Activated naive CD4-positive, alpha-beta T cell treated with anti-CD3 and anti-CD28 coated beads for 36 hours (primary cell): ENCODE measurements around the gene CYFIP2. TPM values are rescaled to one million over a fixed set of nuclear protein-coding genes. Genes with fewer than 3 reads are reported as not detected.

Source experiments
- CTCF ChIA-PET: fragments of 350-600 bp; sonication (Branson Sonifier 250); formaldehyde crosslinking; loops from one replicate; lab custom pipeline; 2021; ENCODE audit warnings: antibody characterized with exemption; lab: Charles Lee
- DNase-seq: peaks from one replicate; pipeline ENCODE4 v3.0.0-alpha.2; 2020
- H3K27ac Mint-ChIP-seq: one replicate; pipeline ENCODE4 v1.8.0; 2021; ENCODE audit warnings: mild to moderate bottlenecking, mixed read lengths
- H3K27me3 Mint-ChIP-seq: one replicate; pipeline ENCODE4 v1.8.0; 2021; ENCODE audit warnings: low read depth, mixed read lengths
- H3K36me3 Mint-ChIP-seq: one replicate; pipeline ENCODE4 v1.8.0; 2021; ENCODE audit warnings: low read depth, mixed read lengths
- H3K4me1 Mint-ChIP-seq: one replicate; pipeline ENCODE4 v1.8.0; 2021; ENCODE audit warnings: low read depth, mixed read lengths
- H3K4me3 Mint-ChIP-seq: one replicate; pipeline ENCODE4 v1.8.0; 2021; ENCODE audit warnings: mild to moderate bottlenecking, moderate library complexity, mixed read lengths
- H3K9me3 Mint-ChIP-seq: one replicate; pipeline ENCODE4 v1.8.0; 2021; ENCODE audit warnings: mixed read lengths
- intact Hi-C: fragments of 100-400 bp; cut with micrococcal nuclease; formaldehyde crosslinking; loops from one replicate; pipeline ENCODE4 v1.15.1; 2023
- total RNA-seq, 2 experiments: library from RNA; stranded (reverse); gene quantifications; one replicate each; pipeline ENCODE4 v1.2.3, GENCODE V29; 2021

CYFIP2 gene
- total RNA-seq, 2 experiments from 2014 or later, result 490 to 492 TPM

DNA sequence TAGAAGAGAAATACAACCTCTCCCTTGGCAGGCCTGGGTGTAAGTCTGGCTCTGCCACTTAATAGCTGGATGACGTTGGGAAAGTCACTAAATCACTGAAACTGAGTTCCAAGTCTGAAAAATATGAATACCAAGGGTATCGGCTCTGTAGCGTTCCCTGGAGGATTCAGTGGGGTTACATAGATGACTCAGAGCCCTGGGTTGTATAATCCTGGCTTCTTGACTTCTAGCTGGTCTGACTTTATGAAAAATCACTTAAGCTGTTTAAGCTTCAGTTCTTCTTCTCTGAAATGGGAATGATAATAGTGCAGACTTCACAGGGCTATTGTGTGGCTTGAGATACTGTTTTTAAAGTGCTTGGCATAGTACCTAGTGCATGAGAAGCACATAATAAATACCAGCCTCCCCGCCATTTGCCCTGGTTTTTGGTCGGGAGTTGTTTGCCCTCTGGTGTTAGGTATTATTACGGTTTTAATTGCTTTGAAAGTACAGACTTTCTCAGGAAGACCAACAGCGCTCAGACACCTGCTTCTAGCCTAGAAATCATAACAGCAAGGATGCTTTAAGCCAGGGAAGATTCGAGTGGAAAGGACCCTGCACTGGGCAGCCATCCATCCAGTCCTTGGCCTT lies 43.0 kb downstream of the CYFIP2 start:
- CTCF ChIA-PET, result interaction anchor here (0.6 to 2.4 kb wide), 8 partner anchors 19 to 160 kb away, joined by 3 to 11 read pairs (median 4); no protein-coding TSS in a partner anchor
- peak; percentile 44 for DNase-seq
- Mint-ChIP-seq H3K4me3 (no peak overlapping the region), H3K27me3 (no peaks in the 10 kb centered on the region), H3K27ac (peak overlapping the region; percentile 87), H3K9me3 (no peaks in the 10 kb centered on the region), H3K36me3 (peaks cover 60% of the 10 kb centered on the region), H3K4me1 (peaks cover 77% of the 10 kb centered on the region)
- intact Hi-C loops, result no loop called here

DNA sequence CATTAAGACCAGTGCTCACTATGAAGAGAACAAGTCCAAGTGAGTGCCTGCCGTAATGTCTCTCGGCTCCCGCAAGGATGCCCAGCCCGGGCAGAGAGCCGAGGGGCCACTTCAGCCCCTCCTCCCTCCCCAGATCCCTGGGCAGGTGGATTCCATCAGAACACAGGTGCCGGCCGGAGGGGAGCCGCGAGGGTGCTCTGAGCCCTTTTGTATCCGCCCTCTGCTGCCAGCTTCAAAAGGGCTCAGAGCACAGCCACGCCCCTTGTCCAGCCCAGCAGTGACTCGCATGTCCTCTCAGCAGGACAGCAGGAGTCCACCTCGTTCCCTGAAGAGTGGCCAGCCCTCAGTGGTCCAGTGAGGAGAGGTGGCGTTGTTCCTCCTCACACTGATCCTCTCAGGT lies 43.9 kb downstream of the CYFIP2 start:
- peaks cover 62% of the 10 kb centered on the region for H3K36me3 Mint-ChIP-seq
- peaks cover 68% of the 10 kb centered on the region for H3K4me1 Mint-ChIP-seq
- DNase-seq, result no peak
- H3K4me3 Mint-ChIP-seq, result no peak overlapping the region
- no peaks in the 10 kb centered on the region for H3K27me3 Mint-ChIP-seq
- CTCF ChIA-PET, result interaction anchor here (1.6 kb wide), 2 partner anchors 37 to 45 kb away, joined by 3 read pairs; partner anchors contain the start of gene CYFIP2
- intact Hi-C loops, result no loop called here
- no peaks in the 10 kb centered on the region for H3K9me3 Mint-ChIP-seq
- H3K27ac Mint-ChIP-seq, result peak overlapping the region; percentile 56

DNA sequence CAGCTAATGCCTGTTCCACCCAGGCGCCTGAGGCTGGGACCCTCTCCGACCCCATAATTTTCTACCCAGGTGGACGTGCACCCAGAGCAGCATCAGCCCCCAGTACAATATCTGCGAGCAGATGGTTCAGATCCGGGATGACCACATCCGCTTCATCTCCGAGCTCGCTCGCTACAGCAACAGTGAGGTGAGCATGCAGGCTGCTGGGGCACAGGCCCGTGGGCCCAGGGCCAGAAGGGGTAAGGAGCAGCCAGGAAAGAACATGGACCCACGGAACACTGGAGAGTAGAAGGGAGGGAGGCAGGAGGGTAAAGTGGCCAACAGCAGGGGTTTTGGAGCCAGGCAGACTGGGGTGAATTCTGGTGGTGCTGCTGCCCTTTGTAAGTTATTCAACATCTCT lies 45.7 kb downstream of the CYFIP2 start:
- Mint-ChIP-seq H3K4me1 (peaks cover 50% of the 10 kb centered on the region), H3K9me3 (no peaks in the 10 kb centered on the region), H3K36me3 (peaks cover 56% of the 10 kb centered on the region), H3K27ac (peak overlapping the region; percentile 67), H3K4me3 (no peak overlapping the region), H3K27me3 (no peaks in the 10 kb centered on the region)
- CTCF ChIA-PET, result interaction anchor here (1.0 to 1.3 kb wide), 2 partner anchors 139 to 162 kb away, joined by 3 to 4 read pairs; no protein-coding TSS in a partner anchor
- intact Hi-C loops, result no loop called here
- DNase-seq, result no peak

DNA sequence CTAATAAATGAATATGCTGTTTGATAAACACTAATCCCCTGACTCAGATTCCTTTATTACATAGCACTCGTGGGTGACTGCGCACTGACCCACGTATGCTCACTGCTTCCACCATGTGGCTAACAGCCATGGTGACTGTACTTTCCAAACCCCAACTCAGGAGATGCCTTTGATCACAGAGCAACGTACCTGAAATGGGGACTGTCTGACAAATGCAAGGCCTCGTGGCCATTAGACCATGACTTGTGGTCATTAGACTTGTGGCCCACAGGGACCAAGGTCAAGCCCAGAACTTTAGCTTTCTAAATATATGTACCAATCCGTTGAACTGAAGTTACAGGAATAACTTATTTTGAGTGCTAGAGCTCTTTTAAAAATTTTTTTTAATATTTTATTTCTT lies 46.6 kb downstream of the CYFIP2 start:
- intact Hi-C loops, result loop anchor here (1.0 kb wide), 4 partner anchors 41 to 163 kb away; partner anchors contain the start of gene CYFIP2
- DNase-seq, result peak; percentile 82
- CTCF ChIA-PET, result interaction anchor here (0.7 to 2.2 kb wide), 19 partner anchors 9 to 170 kb away, joined by 3 to 12 read pairs (median 5); partner anchors contain the start of gene MED7
- Mint-ChIP-seq H3K36me3 (peaks cover 57% of the 10 kb centered on the region), H3K4me3 (no peak overlapping the region), H3K4me1 (peaks cover 41% of the 10 kb centered on the region), H3K27me3 (no peaks in the 10 kb centered on the region), H3K27ac (peak overlapping the region; percentile 90), H3K9me3 (no peaks in the 10 kb centered on the region)

DNA sequence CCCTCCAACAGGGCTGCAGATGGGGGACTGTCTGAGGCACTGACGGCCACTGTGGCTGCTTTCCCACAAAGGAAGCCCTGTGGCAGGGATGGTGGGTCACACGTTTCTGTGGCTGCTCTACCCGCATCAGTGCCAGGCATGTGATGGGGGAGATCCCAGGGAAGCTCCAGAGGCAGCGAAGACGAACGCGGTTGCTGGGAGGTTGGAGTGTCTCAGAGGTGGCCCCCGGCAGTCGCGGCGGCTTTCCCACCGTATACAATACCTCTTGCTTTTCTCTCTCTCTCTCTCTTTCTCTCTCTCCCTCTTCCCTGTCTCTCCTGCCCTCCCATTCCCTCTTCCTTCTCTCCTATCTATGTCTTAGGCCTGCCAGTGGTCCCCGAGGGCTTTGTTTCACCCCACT lies 56.7 kb downstream of the CYFIP2 start:
- CTCF ChIA-PET, result interaction anchor here (0.6 kb wide), 1 partner anchor 53 kb away, joined by 4 read pairs; no protein-coding TSS in a partner anchor
- H3K36me3 Mint-ChIP-seq, result peaks cover 77% of the 10 kb centered on the region
- H3K4me3 Mint-ChIP-seq, result no peak overlapping the region
- intact Hi-C loops, result no loop called here
- H3K27ac Mint-ChIP-seq, result peak overlapping the region; percentile 52
- DNase-seq, result no peak
- H3K9me3 Mint-ChIP-seq, result no peaks in the 10 kb centered on the region
- peaks cover 8% of the 10 kb centered on the region for H3K4me1 Mint-ChIP-seq
- no peaks in the 10 kb centered on the region for H3K27me3 Mint-ChIP-seq

DNA sequence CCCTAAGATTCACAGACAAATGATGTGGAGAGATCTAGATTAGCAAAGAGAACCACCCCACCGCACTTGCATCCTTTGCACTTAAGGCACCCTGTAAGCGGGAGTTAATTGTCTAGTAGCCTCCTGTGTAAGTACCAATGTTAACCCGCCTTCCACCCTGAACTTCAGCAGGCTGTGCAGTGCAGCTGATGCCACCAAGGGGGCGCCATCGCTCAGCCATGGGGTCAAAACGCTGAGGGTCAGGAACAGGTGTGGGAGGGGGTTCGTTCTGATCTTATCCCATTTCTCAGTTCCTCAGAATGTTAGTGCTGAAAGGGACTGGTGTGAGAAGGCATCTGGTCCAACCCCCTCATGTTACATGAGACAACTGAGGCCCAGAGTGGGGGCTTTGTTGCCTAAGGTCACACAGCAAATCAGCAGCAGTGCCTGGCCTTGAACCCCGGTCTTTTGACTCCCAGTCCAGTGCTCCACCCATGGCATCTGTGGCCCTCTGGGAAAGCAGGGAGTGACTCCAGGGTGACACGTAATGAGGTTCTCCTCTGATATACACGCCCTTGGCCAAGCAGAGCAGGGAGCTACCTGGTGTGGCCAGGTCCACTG lies 57.3 kb downstream of the CYFIP2 start:
- CTCF ChIA-PET, result interaction anchor here (0.6 to 7.7 kb wide), 9 partner anchors 8 to 147 kb away, joined by 3 to 81 read pairs (median 5); a partner anchor contains a TSS
- no peak for DNase-seq
- intact Hi-C loops, result no loop called here
- peaks cover 76% of the 10 kb centered on the region for H3K36me3 Mint-ChIP-seq
- no peaks in the 10 kb centered on the region for H3K9me3 Mint-ChIP-seq
- H3K27me3 Mint-ChIP-seq, result no peaks in the 10 kb centered on the region
- peaks cover 15% of the 10 kb centered on the region for H3K4me1 Mint-ChIP-seq
- peak overlapping the region; percentile 52 for H3K27ac Mint-ChIP-seq
- no peak overlapping the region for H3K4me3 Mint-ChIP-seq

DNA sequence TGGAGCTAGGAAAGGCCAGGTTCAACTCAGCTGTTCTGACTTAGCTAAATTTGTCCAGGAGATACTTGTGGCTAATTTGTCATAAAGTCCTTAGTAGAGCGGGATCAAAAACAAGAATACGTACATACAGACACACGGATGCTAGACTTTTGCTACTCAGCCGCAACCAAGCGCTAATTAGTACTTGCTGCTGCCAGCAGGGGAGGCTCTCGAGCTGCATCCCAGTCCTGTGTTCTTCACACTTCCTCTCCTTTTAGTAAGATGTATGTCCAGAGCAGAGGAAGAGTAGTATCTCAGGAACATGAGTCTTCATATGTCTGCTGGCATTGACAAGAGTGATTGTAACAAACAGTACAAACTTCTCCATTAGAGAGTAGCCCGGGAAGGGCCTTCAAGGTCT lies 58.3 kb downstream of the CYFIP2 start:
- no peak overlapping the region for H3K27ac Mint-ChIP-seq
- H3K4me1 Mint-ChIP-seq, result peaks cover 23% of the 10 kb centered on the region
- DNase-seq, result no peak
- CTCF ChIA-PET, result interaction anchor here (0.6 to 7.7 kb wide), 15 partner anchors 9 to 419 kb away, joined by 3 to 81 read pairs (median 5); partner anchors contain the start of gene LSM11
- peaks cover 74% of the 10 kb centered on the region for H3K36me3 Mint-ChIP-seq
- no peak overlapping the region for H3K4me3 Mint-ChIP-seq
- H3K27me3 Mint-ChIP-seq, result no peaks in the 10 kb centered on the region
- no peaks in the 10 kb centered on the region for H3K9me3 Mint-ChIP-seq
- intact Hi-C loops, result no loop called here

DNA sequence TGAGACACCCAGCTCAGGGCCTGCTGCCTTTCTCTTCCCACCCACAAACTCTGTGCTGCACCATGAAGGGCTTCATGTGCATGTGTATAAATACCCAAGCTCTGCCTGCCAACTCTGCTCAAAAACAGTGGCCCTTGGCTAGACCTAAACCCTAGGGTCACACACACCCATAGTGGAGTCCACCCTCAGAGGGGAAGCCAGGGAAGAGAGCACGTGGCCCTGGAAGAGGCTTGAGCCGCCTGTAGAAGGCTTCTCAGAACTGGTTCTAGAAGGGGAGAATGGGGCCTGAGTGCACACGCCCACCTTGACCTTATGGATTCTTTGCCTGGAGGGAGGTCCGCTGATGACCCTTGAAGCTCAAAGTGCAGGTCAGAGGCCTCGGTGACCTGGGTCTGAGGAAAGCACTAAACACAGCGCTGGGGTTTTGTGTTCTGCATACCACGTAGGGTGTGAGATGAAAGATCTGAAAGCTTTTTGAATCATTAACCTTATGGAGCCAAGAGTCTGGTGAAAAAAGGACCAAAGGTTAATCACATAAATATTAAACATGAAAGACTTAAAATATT lies 60.6 kb downstream of the CYFIP2 start:
- peaks cover 40% of the 10 kb centered on the region for H3K4me1 Mint-ChIP-seq
- H3K27me3 Mint-ChIP-seq, result no peaks in the 10 kb centered on the region
- DNase-seq, result no peak
- H3K4me3 Mint-ChIP-seq, result no peak overlapping the region
- intact Hi-C loops, result loop anchor here (5.0 kb wide), 1 partner anchor 341 kb away; no protein-coding TSS in a partner anchor
- H3K9me3 Mint-ChIP-seq, result no peaks in the 10 kb centered on the region
- H3K27ac Mint-ChIP-seq, result peak overlapping the region; percentile 32
- CTCF ChIA-PET, result interaction anchor here (0.7 to 7.7 kb wide), 14 partner anchors 9 to 177 kb away, joined by 3 to 81 read pairs (median 4); a partner anchor contains a TSS
- peaks cover 73% of the 10 kb centered on the region for H3K36me3 Mint-ChIP-seq

DNA sequence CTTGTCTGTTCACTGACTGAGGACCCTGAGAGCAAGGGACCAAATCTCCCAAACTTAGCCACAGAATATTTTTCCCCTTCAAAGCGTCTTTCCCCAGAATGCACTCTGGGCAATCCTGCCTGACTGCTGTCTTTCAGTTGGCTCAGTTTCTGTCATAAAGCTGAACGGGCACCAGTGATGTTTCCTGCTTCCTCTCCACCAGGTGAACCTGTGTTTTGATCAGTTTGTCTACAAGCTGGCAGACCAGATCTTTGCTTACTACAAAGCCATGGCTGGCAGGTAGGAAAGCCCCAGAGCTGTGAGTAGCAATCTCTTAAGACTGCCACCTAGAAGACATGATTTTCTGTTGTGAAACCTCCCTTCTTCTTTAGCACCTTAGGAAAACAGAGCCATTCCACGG lies 61.8 kb downstream of the CYFIP2 start:
- CTCF ChIA-PET, result interaction anchor here (0.9 to 7.7 kb wide), 35 partner anchors 8 to 426 kb away, joined by 3 to 81 read pairs (median 6); partner anchors contain the start of genes LSM11, MED7 and NIPAL4
- Mint-ChIP-seq H3K27ac (peak overlapping the region; percentile 78), H3K4me1 (peaks cover 50% of the 10 kb centered on the region), H3K9me3 (no peaks in the 10 kb centered on the region), H3K27me3 (no peaks in the 10 kb centered on the region), H3K36me3 (peaks cover 70% of the 10 kb centered on the region), H3K4me3 (no peak overlapping the region)
- DNase-seq, result no peak
- intact Hi-C loops, result loop anchor here (1.0 to 5.0 kb wide), 8 partner anchors 105 to 416 kb away; partner anchors contain the start of genes LSM11 and MED7

DNA sequence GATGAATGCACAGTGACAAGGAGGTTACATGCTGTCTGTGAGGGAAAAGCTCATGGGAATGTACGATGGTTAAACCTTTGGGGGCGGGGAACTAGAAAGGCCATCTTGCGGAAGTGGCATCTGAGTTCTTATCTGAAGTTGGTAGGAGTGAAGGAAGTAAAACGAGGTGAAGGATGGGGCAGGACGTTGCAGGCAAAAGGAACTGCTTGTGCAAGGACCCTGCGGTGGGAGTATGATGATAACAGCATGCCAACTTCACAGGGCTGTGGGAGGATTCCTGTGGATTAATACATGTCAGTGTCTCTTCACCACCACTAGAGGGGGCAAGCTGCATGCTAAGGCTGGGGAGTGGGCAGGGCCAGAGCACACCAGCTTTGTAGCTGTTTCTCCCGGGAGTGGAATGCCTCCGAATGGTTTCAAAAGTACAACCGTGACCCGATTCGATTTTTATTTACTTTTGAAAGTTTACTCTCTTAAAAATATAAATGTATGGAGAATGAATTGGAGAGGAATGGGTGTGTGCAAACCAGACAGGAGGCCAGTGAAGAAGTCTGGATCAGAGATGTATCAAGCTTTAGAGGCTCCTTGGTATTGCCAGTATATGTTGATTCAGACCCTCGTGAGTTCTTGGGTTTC lies 62.5 kb downstream of the CYFIP2 start:
- CTCF ChIA-PET, result interaction anchor here (0.6 to 7.7 kb wide), 38 partner anchors 9 to 425 kb away, joined by 3 to 81 read pairs (median 6); partner anchors contain the start of genes LSM11, MED7 and NIPAL4
- DNase-seq, result peak; percentile 69
- no peaks in the 10 kb centered on the region for H3K9me3 Mint-ChIP-seq
- H3K4me3 Mint-ChIP-seq, result peak overlapping the region; percentile 31
- H3K27me3 Mint-ChIP-seq, result no peaks in the 10 kb centered on the region
- intact Hi-C loops, result loop anchor here (1.0 to 5.0 kb wide), 8 partner anchors 104 to 415 kb away; partner anchors contain the start of genes LSM11 and MED7
- peaks cover 51% of the 10 kb centered on the region for H3K4me1 Mint-ChIP-seq
- peaks cover 70% of the 10 kb centered on the region for H3K36me3 Mint-ChIP-seq
- peak overlapping the region; percentile 78 for H3K27ac Mint-ChIP-seq

DNA sequence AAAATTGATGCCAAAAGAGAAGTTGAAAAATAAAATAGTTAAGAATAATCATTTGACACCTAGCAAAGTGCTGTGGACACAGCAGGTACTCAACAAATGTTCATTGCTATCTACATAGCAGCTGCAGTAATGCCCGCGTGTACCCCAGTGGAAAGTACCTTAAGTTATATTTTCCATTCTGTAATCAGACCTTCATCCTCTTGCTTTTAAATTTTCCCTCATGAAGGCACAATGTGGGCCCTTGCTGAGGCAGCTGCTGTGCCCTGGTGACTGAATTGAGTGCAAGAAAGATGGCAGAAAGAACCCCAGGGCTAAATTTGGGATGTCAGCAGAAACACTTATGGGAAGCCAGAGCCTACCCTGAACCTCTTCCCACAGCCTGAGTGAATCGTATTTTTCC lies 65.9 kb downstream of the CYFIP2 start:
- Mint-ChIP-seq H3K36me3 (peaks cover 61% of the 10 kb centered on the region), H3K27me3 (no peaks in the 10 kb centered on the region), H3K27ac (peak overlapping the region; percentile 93), H3K9me3 (no peaks in the 10 kb centered on the region), H3K4me3 (no peak overlapping the region), H3K4me1 (peaks cover 47% of the 10 kb centered on the region)
- intact Hi-C loops, result loop anchor here (1.0 to 2.0 kb wide), 2 partner anchors 19 to 386 kb away; no protein-coding TSS in a partner anchor
- DNase-seq, result peak; percentile 47
- CTCF ChIA-PET, result interaction anchor here (2.1 kb wide), 1 partner anchor 14 kb away, joined by 6 read pairs; a partner anchor contains a TSS
